Caco-2 (cell line): ENCODE data around the gene IFIH1. TPM values are rescaled to one million over a fixed set of nuclear protein-coding genes. Genes with fewer than 3 reads are reported as not detected.

ENCODE experiments used
- BruUV-seq: library from RNA; stranded (reverse); fragments of 400-500 nt; replicated peaks from 2 replicates; lab custom pipeline; 2021; lab: Mats Ljungman, UMichigan
- CTCF ChIA-PET: fragments of 300-600 bp; sonication (Branson Sonifier 250); formaldehyde crosslinking; loops from one replicate; lab custom pipeline; 2022; ENCODE audit warnings: antibody characterized with exemption; lab: Charles Lee
- POLR2A ChIA-PET: fragments of 300-600 bp; sonication (Branson Sonifier 250); formaldehyde crosslinking; loops from one replicate; lab custom pipeline; 2022; ENCODE audit warnings: antibody characterized with exemption; lab: Charles Lee
- DNase-seq, 2 experiments: peaks; one replicate each; pipeline versions ENCODE4 v3.0.0 to v3.0.0-alpha.2; 2020 to 2022
- H3K27me3 ChIP-seq: replicated peaks from 2 replicates; pipeline ENCODE4 v1.6.0; 2011; ENCODE audit warnings: low read length; ENCODE audit not compliant: control insufficient read depth, insufficient read depth
- H3K36me3 ChIP-seq: 2 replicates; pipeline ENCODE4 v1.5.1; 2011; ENCODE audit warnings: low read length; ENCODE audit not compliant: control insufficient read depth, insufficient read depth
- H3K4me1 ChIP-seq: fragments of 250-450 bp; sonication (Bioruptor Pico); 2 replicates; pipeline ENCODE4 v1.5.1; 2020; ENCODE audit warnings: mild to moderate bottlenecking
- H3K4me3 ChIP-seq: 2 replicates; pipeline ENCODE4 v1.5.1; 2011; ENCODE audit warnings: low read depth, mild to moderate bottlenecking, control low read depth, low read length
- H3K9me3 ChIP-seq: fragments of 250-450 bp; sonication (Bioruptor Pico); 2 replicates; pipeline ENCODE4 v1.5.1; 2020; ENCODE audit warnings: mild to moderate bottlenecking, moderate library complexity
- H3K27ac Mint-ChIP-seq: one replicate; pipeline ENCODE4 v1.8.0; 2022; ENCODE audit warnings: mixed read lengths; ENCODE audit not compliant: unreplicated experiment
- H3K27me3 Mint-ChIP-seq: one replicate; pipeline ENCODE4 v1.8.0; 2022; ENCODE audit warnings: mixed read lengths; ENCODE audit not compliant: insufficient read depth, unreplicated experiment
- H3K36me3 Mint-ChIP-seq: one replicate; pipeline ENCODE4 v1.8.0; 2022; ENCODE audit warnings: mild to moderate bottlenecking, mixed read lengths; ENCODE audit not compliant: insufficient read depth, unreplicated experiment
- H3K4me1 Mint-ChIP-seq: one replicate; pipeline ENCODE4 v1.8.0; 2022; ENCODE audit warnings: low read depth, mixed read lengths; ENCODE audit not compliant: unreplicated experiment
- H3K4me3 Mint-ChIP-seq: one replicate; pipeline ENCODE4 v1.8.0; 2022; ENCODE audit warnings: mild to moderate bottlenecking, moderate library complexity, mixed read lengths; ENCODE audit not compliant: unreplicated experiment
- H3K9me3 Mint-ChIP-seq: one replicate; pipeline ENCODE4 v1.8.0; 2022; ENCODE audit warnings: mixed read lengths; ENCODE audit not compliant: unreplicated experiment
- intact Hi-C: fragments of 100-400 bp; cut with micrococcal nuclease; formaldehyde crosslinking; loops from one replicate; pipeline ENCODE4 v1.10.0; 2022; ENCODE audit not compliant: unreplicated experiment
- total RNA-seq: library from RNA; stranded (reverse); gene quantifications from 2 replicates; pipeline ENCODE4 v1.2.3, GENCODE V29; 2022
- TF ChIP-seq, protein P1 (sequence below), 2 experiments: fragments of 200-600 bp in 1 of 2; IDR thresholded peaks; 1 replicate in 1 of 2; 2 replicates in 1 of 2; pipeline versions ENCODE4 v1.5.1 to v1.8.0; 2011 to 2022; ENCODE audit warnings: antibody characterized with exemption in 1 of 2, control low read depth in 1 of 2, inconsistent platforms in 1 of 2, low read depth in 1 of 2, low read length in 1 of 2, mild to moderate bottlenecking in 1 of 2, moderate library complexity in 1 of 2; ENCODE audit not compliant: insufficient read depth in 1 of 2, severe bottlenecking in 1 of 2, unreplicated experiment in 1 of 2

IFIH1 gene
- total RNA-seq, 1 experiment from 2014 or later, result 3.4 TPM

GRCh38 chr2:162277381-162277780 is 41.1 kb downstream of the IFIH1 start:
- H3K36me3 ChIP-seq, result no peaks in the 10 kb centered on the region
- H3K27me3 ChIP-seq, result no peaks in the 10 kb centered on the region
- no peaks in the 10 kb centered on the region for H3K4me1 Mint-ChIP-seq
- no peaks in the 10 kb centered on the region for H3K4me1 ChIP-seq
- intact Hi-C loops, result no loop called here
- no peak overlapping the region for H3K4me3 Mint-ChIP-seq
- TF ChIP-seq, protein P1, sequence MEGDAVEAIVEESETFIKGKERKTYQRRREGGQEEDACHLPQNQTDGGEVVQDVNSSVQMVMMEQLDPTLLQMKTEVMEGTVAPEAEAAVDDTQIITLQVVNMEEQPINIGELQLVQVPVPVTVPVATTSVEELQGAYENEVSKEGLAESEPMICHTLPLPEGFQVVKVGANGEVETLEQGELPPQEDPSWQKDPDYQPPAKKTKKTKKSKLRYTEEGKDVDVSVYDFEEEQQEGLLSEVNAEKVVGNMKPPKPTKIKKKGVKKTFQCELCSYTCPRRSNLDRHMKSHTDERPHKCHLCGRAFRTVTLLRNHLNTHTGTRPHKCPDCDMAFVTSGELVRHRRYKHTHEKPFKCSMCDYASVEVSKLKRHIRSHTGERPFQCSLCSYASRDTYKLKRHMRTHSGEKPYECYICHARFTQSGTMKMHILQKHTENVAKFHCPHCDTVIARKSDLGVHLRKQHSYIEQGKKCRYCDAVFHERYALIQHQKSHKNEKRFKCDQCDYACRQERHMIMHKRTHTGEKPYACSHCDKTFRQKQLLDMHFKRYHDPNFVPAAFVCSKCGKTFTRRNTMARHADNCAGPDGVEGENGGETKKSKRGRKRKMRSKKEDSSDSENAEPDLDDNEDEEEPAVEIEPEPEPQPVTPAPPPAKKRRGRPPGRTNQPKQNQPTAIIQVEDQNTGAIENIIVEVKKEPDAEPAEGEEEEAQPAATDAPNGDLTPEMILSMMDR (IDR thresholded peaks at IDR 0.05; ENCODE audit: insufficient read depth in 1 of 2, low read depth in 1 of 2, low read length in 1 of 2, severe bottlenecking in 1 of 2, unreplicated experiment in 1 of 2), result no peak
- H3K9me3 ChIP-seq, result no peaks in the 10 kb centered on the region
- H3K36me3 Mint-ChIP-seq, result no peaks in the 10 kb centered on the region
- H3K4me3 ChIP-seq, result no peak overlapping the region
- BruUV-seq, result no TSS peak
- ChIA-PET POLR2A (no interaction called here), CTCF (no interaction called here)
- H3K27ac Mint-ChIP-seq, result no peak overlapping the region
- H3K27me3 Mint-ChIP-seq, result no peaks in the 10 kb centered on the region
- DNase-seq, result no peak
- H3K9me3 Mint-ChIP-seq, result no peaks in the 10 kb centered on the region

- Mint-ChIP-seq H3K27ac (no peak overlapping the region), H3K27me3 (no peaks in the 10 kb centered on the region), H3K4me1 (no peaks in the 10 kb centered on the region), H3K9me3 (no peaks in the 10 kb centered on the region), H3K36me3 (no peaks in the 10 kb centered on the region), H3K4me3 (no peak overlapping the region)
- H3K4me1 ChIP-seq, result no peaks in the 10 kb centered on the region
- no peak for DNase-seq
- ChIA-PET CTCF (no interaction called here), POLR2A (no interaction called here)
- no peaks in the 10 kb centered on the region for H3K27me3 ChIP-seq
- intact Hi-C loops, result no loop called here
- BruUV-seq, result no TSS peak
- TF ChIP-seq, protein P1 (IDR thresholded peaks at IDR 0.05; ENCODE audit: insufficient read depth in 1 of 2, low read depth in 1 of 2, low read length in 1 of 2, severe bottlenecking in 1 of 2, unreplicated experiment in 1 of 2), result no peak
- no peaks in the 10 kb centered on the region for H3K36me3 ChIP-seq
- no peak overlapping the region for H3K4me3 ChIP-seq
- no peaks in the 10 kb centered on the region for H3K9me3 ChIP-seq
Measured at GRCh38 chr2:162267996-162268395, 50.5 kb downstream of the IFIH1 start.

- no peak overlapping the region for H3K4me3 Mint-ChIP-seq
- no peaks in the 10 kb centered on the region for H3K36me3 Mint-ChIP-seq
- Histone ChIP-seq H3K27me3 (no peaks in the 10 kb centered on the region), H3K9me3 (no peaks in the 10 kb centered on the region), H3K4me1 (no peaks in the 10 kb centered on the region), H3K36me3 (no peaks in the 10 kb centered on the region), H3K4me3 (no peak overlapping the region)
- TF ChIP-seq, protein P1 (IDR thresholded peaks at IDR 0.05; ENCODE audit: insufficient read depth in 1 of 2, low read depth in 1 of 2, low read length in 1 of 2, severe bottlenecking in 1 of 2, unreplicated experiment in 1 of 2), result no peak
- no peaks in the 10 kb centered on the region for H3K27me3 Mint-ChIP-seq
- intact Hi-C loops, result no loop called here
- DNase-seq, result no peak
- no peaks in the 10 kb centered on the region for H3K9me3 Mint-ChIP-seq
- H3K27ac Mint-ChIP-seq, result no peak overlapping the region
- H3K4me1 Mint-ChIP-seq, result no peaks in the 10 kb centered on the region
- CTCF ChIA-PET, result no interaction called here
- BruUV-seq, result no TSS peak
- POLR2A ChIA-PET, result no interaction called here
Measured at GRCh38 chr2:162267496-162267895, 51.0 kb downstream of the IFIH1 start.
